Measurements from ENCODE around the gene RMDN3. TPM values are rescaled to one million over a fixed set of nuclear protein-coding genes. Genes with fewer than 3 reads are reported as not detected.
A peak's percentile ranks its signal among the peaks of the same experiment; 100 is the strongest.

Gene RMDN3, protein sequence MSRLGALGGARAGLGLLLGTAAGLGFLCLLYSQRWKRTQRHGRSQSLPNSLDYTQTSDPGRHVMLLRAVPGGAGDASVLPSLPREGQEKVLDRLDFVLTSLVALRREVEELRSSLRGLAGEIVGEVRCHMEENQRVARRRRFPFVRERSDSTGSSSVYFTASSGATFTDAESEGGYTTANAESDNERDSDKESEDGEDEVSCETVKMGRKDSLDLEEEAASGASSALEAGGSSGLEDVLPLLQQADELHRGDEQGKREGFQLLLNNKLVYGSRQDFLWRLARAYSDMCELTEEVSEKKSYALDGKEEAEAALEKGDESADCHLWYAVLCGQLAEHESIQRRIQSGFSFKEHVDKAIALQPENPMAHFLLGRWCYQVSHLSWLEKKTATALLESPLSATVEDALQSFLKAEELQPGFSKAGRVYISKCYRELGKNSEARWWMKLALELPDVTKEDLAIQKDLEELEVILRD
- 10 to 100 TPM; 20.9 to 94.4 TPM for total RNA-seq
- 10 to 100 TPM; 34.1 to 52.1 TPM for polyA plus RNA-seq
- long read RNA-seq, donor 1, transcript RMDN3-202 (13 exons, 2,251 nt): major isoform, 7 of 8 reads
- long read RNA-seq, donor 1, partial matches to known transcripts: 0 of 8 reads
- long read RNA-seq, donor 1, other reads (novel, unspliced or antisense): 0 of 8 reads
- long read RNA-seq, donor 2, partial matches to known transcripts: 0 of 1 reads
- long read RNA-seq, donor 2, other reads (novel, unspliced or antisense): 0 of 1 reads
- long read RNA-seq, donor 3, partial matches to known transcripts: 0 of 1 reads
- long read RNA-seq, donor 3, other reads (novel, unspliced or antisense): 0 of 1 reads
- long read RNA-seq, donor 4, partial matches to known transcripts: 0 of 1 reads
- long read RNA-seq, donor 4, other reads (novel, unspliced or antisense): 0 of 1 reads
- long read RNA-seq, donor 5, transcript RMDN3-202 (13 exons, 2,251 nt): major isoform, 10 of 10 reads
- long read RNA-seq, donor 5, partial matches to known transcripts: 0 of 10 reads
- long read RNA-seq, donor 5, other reads (novel, unspliced or antisense): 0 of 10 reads

GRCh38 chr15:40754883-40755811 lies at the start of gene RMDN3:
Gene RMDN3 (minus strand): TSS chr15:40755254. CDS start chr15:40754783, 471 bp downstream.
- TF ChIP-seq CTCF (IDR thresholded peaks at IDR 0.05; ENCODE audit: control extremely low read depth, extremely low read depth): peak; percentile 8
- Histone ChIP-seq H3K9ac (ENCODE audit: insufficient read depth in 1 of 2, low read length in 2 of 2) (peak within 1 kb of the TSS; percentile 52 to 98), H3K9me3 (ENCODE audit: control insufficient read depth in 4 of 4, insufficient read depth in 3 of 4, low read length in 3 of 4) (no peaks in the 10 kb centered on the region), H3K4me1 (ENCODE audit: control insufficient read depth in 5 of 5, insufficient read depth in 5 of 5, low read length in 5 of 5) (peaks cover 0 to 9% (median 0%) of the 10 kb centered on the region in 5 donors), H3K36me3 (ENCODE audit: control insufficient read depth in 4 of 4, insufficient read depth in 4 of 4, low read length in 4 of 4) (peaks cover 7 to 16% (median 12%) of the 10 kb centered on the region in 4 donors), H3K27ac (ENCODE audit: low read depth in 1 of 2, low read length in 1 of 2) (peak within 1 kb of the TSS; percentile 45 to 90), H3K27me3 (ENCODE audit: control insufficient read depth in 3 of 3, insufficient read depth in 3 of 3, low read length in 2 of 3) (no peaks in the 10 kb centered on the region), H3K4me3 (peak within 1 kb of the TSS; percentile 96)
- WGBS, 2 donors: 1% methylated on average over 66 of the region's 66 CpGs
- DNase-seq (peak; percentile 96 to 98 (median 97)), ATAC-seq (ENCODE audit: insufficient read depth, low FRiP score) (peak; percentile 99)

- peaks cover 5 to 12% (median 5%) of the 10 kb centered on the region in 5 donors for H3K4me1 ChIP-seq (ENCODE audit: control insufficient read depth in 5 of 5, insufficient read depth in 5 of 5, low read length in 5 of 5)
- 95 to 97% methylated on average over 1 of the region's 1 CpG for WGBS, 2 donors
- H3K9me3 ChIP-seq (ENCODE audit: control insufficient read depth in 4 of 4, insufficient read depth in 3 of 4, low read length in 3 of 4): no peaks in the 10 kb centered on the region
- H3K27ac ChIP-seq (ENCODE audit: low read depth in 1 of 2, low read length in 1 of 2): no peak overlapping the region
- TF ChIP-seq CTCF (IDR thresholded peaks at IDR 0.05; ENCODE audit: control extremely low read depth, extremely low read depth): no peak
- no peaks in the 10 kb centered on the region for H3K27me3 ChIP-seq (ENCODE audit: control insufficient read depth in 3 of 3, insufficient read depth in 3 of 3, low read length in 2 of 3)
- DNase-seq (no peak), ATAC-seq (ENCODE audit: insufficient read depth, low FRiP score) (no peak)
- no peak overlapping the region for H3K4me3 ChIP-seq
- H3K36me3 ChIP-seq (ENCODE audit: control insufficient read depth in 4 of 4, insufficient read depth in 4 of 4, low read length in 4 of 4): peaks cover 0 to 6% (median 0%) of the 10 kb centered on the region in 4 donors
- H3K9ac ChIP-seq (ENCODE audit: insufficient read depth in 1 of 2, low read length in 2 of 2): no peak overlapping the region
These were observed 48.6 kb upstream of the RMDN3 start for GRCh38 chr15:40803688-40804087.

GRCh38 chr15:40803076-40803475 lies 48.0 kb upstream of the RMDN3 start:
- peaks cover 0 to 8% (median 5%) of the 10 kb centered on the region in 5 donors for H3K4me1 ChIP-seq (ENCODE audit: control insufficient read depth in 5 of 5, insufficient read depth in 5 of 5, low read length in 5 of 5)
- no peaks in the 10 kb centered on the region for H3K9me3 ChIP-seq (ENCODE audit: control insufficient read depth in 4 of 4, insufficient read depth in 3 of 4, low read length in 3 of 4)
- TF ChIP-seq CTCF (IDR thresholded peaks at IDR 0.05; ENCODE audit: control extremely low read depth, extremely low read depth): no peak
- H3K9ac ChIP-seq (ENCODE audit: insufficient read depth in 1 of 2, low read length in 2 of 2): no peak overlapping the region
- no peak overlapping the region for H3K4me3 ChIP-seq
- DNase-seq (no peak), ATAC-seq (ENCODE audit: insufficient read depth, low FRiP score) (no peak)
- WGBS, 2 donors: 81 to 100% methylated on average over 2 of the region's 2 CpGs
- peaks cover 0 to 6% (median 1%) of the 10 kb centered on the region in 4 donors for H3K36me3 ChIP-seq (ENCODE audit: control insufficient read depth in 4 of 4, insufficient read depth in 4 of 4, low read length in 4 of 4)
- no peaks in the 10 kb centered on the region for H3K27me3 ChIP-seq (ENCODE audit: control insufficient read depth in 3 of 3, insufficient read depth in 3 of 3, low read length in 2 of 3)
- H3K27ac ChIP-seq (ENCODE audit: low read depth in 1 of 2, low read length in 1 of 2): no peak overlapping the region

Measured in lung (tissue), 16 donors.